HG02642 (cell line): ENCODE results near the gene MYLK2.
"Not testable (repeated sequence)": the region's sequence is repeated elsewhere in the genome, so short reads cannot be mapped to it uniquely, and the experiment has no call there.

Source experiments
- ATAC-seq: cut with Tn5 transposase; IDR thresholded peaks from one replicate; pipeline ENCODE4 v1.9.1; 2021; ENCODE audit warnings: mild to moderate bottlenecking; ENCODE audit not compliant: unreplicated experiment, poor library complexity

Gene MYLK2

DNA sequence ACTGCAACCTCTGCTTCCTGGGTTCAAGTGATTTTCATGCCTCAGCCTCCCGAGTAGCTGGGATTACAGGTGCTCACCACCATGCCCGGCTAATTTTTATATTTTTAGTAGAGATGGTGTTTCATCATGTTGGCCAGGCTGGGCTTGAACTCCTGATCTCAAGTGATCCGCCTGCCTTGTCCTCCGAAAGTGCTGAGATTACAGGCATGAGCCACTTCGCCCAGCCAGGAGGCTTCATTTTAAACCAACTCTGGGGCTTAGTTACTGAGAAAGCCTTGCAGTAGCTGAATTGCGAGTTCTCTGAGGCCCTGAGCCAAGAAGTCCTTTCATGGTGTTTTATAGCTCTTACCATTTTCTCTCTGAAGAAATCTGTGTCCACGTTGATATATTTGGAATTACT, 5.0 kb upstream of the MYLK2 start:
- not testable (repeated sequence) for ATAC-seq

DNA sequence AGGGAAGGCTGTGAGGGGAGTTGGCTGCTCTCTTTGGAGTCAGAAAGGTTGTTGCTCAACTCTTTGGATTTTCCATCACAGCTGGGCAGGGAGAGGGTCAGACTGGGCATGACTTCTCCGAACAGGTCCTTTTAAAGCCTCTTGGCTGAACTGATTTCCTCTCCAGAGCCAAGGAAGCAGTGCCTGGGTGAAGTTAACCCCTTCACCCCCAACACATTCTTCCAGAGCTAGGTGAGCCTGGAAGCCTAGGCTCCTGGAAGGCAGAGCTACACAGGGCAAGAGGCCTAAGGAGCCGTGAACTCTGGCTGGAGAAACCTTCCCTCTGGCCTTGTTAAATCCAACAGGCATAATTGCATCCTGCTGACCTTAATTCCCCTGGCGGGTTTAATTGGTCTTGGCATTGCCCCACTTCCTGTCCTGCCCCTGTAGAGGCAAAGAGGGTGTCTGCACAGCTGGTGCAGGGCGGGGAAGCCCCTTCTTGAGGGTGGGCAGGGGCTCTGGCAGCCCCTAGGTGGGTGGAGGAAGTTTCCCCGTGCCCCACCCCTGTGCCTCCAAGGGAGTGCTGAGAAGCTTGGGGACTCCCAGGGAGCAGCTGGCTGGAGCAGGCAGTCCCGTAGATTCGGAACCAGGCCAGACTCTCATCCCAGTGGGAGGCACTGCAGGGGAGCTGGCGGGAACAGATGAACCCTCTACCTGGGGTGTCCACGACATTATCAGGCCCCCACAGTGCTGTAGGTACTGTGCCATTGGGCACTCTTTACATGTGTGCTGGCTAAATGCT, 3.6 kb upstream of the MYLK2 start:
- no peak for ATAC-seq

DNA sequence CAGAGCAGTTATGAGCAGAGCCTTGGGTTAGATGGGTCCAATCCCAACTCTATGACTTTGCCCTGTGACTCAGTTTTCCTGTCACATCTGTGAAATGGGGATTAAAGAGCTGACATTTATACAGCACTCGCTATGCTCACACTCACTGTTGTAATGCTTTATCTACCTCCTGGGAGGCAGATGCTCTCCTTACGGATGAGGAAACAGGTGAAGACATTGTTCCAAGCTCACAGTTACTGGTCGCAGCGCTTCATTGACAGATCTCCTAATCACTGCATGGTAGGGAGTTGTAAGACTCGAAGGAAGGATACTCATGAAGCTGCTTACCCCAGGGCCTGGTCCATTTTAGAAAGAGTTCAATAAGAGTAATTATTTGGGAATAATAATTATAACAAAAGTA, 2.9 kb upstream of the MYLK2 start:
- ATAC-seq, result no peak

DNA sequence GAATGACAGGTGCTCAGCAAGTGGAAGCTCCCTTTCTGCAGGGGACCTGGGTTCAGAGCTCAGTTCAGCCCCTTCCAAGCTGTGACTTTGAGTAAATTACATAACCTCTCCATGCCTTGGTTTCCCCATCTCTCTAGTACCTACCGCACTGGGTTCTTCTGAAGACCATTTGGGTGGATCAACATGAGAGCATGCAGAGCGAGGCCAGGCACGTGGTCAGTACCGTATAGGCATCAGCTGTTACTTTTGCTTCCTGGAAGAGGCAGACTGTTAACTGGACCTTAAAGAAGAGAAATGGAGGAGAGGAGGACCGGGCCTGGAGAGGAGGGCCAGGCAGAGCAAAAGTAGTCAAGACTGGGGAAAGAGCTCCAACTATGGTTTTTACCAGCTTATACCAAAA, 1.7 kb upstream of the MYLK2 start:
- no peak for ATAC-seq

DNA sequence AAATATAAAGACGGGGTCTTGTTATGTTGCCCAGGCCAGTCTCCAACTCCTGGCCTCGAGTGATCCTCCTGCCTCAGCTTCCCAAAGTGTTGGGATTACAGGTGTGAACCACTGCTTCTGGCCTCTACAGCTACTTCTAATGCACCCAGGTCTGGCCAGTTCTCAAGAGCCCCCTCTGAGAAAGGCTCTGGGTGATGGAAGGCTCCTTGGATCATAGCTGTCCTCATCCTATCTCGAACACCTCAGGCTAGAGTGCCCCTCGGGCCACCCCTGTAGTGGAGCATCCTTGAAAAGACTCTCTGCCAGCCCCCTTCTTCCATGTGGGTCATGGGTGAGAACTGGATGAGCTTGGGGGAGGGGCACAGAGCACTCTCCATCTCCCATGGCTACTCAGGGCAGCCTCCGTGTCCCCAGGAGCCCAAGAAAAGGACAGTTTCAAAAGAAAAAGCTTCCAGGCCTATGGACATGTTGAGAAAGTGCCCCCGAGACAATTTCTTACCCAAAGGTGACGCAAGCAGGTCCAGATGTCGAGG, 714 bp upstream of the MYLK2 start:
- no peak for ATAC-seq

DNA sequence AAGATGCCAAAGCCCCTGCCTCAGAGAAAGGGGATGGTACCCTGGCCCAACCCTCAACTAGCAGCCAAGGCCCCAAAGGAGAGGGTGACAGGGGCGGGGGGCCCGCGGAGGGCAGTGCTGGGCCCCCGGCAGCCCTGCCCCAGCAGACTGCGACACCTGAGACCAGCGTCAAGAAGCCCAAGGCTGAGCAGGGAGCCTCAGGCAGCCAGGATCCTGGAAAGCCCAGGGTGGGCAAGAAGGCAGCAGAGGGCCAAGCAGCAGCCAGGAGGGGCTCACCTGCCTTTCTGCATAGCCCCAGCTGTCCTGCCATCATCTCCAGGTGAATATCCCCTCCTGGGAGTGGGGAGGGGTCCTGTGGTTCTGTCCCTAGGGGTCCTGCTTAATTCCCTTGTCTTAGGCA, 1.1 kb downstream of the MYLK2 start:
- ATAC-seq, result no peak

DNA sequence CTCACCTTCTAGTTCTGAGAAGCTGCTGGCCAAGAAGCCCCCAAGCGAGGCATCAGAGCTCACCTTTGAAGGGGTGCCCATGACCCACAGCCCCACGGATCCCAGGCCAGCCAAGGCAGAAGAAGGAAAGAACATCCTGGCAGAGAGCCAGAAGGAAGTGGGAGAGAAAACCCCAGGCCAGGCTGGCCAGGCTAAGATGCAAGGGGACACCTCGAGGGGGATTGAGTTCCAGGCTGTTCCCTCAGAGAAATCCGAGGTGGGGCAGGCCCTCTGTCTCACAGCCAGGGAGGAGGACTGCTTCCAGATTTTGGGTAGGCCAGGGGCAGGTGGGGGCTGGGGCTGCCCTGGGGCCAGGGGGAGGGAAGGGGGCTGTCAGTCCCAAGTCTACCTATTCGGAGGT, 2.3 kb downstream of the MYLK2 start:
- no peak for ATAC-seq

DNA sequence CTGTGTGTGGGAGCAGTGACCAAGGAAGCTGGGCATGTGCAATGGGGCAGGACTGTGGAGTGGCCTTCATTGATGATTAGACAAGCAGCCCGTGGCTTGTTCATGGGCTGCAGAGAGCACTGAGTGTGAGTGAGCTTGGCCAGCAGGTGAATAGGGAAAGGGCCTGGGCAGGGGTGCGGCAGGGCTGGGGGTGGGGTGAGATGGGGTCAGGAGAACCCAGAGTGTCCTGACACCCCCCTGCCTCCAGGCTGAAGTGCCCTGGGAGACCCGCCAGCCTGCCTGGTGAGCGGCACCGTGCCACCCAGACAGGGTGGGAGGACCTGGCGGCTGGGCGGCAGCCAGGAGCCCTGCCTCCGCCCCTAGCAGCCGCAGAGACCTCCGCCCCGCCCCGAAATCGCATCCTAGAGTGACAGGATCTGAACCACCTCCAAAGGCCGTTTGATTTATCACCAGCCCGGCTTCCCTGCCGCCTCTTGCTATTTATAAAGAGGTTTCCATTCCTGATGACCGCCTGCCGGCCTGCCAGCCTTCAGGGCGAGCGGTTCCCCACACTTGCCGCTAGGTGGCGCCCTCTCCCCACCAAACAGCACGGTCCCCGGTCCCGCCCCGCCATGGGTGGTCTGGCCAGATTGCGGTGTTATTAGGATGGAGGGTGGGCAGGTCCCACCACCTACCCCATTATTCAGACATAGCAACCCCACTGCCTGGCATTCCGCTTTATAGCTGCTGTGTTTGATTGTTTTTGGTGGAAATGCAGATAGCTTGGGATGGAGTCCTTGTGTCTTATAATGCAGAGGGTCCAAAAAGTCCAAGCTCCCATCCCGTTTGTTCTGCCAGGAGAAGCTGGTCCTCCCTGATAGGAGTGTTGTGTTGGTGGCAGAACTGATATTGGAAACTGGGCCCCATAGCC, 3.5 kb downstream of the MYLK2 start:
- ATAC-seq, result peak; percentile 81

DNA sequence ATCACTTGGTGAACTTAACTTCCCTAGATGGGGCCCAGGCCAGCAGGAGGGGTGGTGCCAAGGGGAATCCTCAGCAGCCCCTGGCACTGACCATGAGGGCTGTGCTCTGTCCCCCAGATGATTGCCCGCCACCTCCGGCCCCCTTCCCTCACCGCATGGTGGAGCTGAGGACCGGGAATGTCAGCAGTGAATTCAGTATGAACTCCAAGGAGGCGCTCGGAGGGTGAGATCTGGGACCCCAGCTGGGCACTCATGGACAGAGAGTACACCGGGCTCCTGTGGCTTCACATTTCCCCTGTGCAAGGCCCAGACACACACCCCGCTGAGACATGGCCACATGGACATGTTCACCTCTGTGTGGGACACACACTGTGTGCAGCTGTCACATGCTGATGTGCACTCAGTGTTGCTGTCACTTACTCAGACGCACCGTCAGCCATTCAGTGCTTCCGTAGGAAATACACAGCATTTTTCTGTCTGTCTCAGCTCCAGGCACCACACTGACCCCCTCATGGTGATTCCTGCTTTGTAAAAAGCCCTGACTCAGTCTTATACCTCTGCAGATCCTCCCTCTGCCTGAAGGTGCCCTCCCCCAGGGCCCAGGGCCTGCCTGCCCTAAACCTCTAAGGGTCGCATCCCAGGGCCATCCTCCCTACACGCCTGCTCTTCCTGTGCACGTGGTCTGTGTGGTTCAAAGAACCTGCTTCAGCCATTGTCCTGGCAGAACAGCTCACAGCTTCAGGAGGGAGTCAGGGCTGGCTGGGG, 4.4 kb downstream of the MYLK2 start:
- ATAC-seq, result no peak

DNA sequence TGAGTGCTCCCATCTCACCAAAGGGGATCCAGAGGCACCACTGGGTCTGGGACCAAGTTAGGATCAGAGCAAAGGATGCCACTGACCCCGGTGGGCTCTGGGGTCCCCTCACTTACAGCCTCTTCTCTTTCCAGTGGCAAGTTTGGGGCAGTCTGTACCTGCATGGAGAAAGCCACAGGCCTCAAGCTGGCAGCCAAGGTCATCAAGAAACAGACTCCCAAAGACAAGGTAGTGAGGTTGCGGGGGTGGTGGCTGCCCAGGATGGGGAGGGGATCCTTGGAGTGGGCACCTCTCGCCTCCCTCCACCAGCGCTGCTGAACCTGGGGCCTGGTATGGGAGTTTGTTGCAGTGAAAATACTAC, 4.9 kb downstream of the MYLK2 start:
- ATAC-seq, result no peak

DNA sequence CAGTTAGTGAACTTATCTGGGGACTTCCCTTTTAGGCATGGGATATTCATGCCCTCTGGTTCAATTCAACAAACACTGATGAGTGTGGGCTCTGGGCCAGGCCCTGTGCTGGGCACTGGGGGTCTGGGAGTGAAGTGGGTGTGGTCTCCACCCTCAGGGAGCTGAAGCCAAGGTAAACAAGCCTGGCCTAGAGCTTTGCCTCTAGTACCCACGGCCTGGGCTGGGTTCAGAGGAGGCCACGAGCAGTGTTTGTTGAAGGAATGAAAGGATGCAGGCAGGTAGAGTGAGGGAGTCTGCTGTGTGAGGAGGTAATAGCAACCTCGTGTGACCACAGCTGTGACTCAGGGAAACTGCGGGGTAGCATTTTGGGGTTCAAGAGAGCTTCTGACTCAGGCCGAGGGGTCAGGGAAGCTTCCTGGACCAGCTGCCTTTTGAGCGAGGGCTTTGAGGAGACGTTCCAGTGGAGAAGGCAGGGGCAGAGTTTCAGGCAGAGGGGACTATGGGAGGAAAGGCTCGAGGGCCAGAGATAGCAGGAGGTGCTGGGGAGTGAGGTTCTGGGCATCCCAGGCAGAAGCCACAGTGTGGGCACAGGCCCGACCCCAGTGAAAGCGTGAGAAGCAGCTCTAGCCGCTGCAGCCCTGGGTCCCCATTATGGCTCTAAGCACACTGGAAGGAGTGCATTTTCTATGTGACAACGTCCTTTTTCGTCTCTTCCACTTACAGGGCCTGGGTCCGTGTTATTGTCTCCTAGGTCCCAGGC, 5.6 kb downstream of the MYLK2 start:
- ATAC-seq, result no peak

DNA sequence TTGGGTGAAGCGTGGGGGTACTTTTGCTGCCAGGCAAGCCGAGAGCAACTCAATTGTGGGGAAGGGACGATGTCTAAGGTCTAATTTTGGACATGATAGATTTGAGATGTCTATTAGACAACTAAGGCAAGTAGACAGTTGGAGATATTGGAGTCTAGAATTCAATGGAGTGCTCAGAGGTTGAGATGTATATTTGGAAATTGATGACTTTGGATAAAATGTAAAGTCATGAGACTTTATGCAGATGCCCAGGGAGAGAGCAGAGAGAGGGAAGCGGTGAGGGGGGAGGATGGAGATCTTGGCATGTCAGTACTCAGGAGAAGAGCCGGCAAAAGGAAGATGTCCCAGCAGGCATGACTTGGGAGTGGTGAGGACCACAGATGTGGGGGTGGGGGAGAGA, 6.9 kb downstream of the MYLK2 start:
- no peak for ATAC-seq

DNA sequence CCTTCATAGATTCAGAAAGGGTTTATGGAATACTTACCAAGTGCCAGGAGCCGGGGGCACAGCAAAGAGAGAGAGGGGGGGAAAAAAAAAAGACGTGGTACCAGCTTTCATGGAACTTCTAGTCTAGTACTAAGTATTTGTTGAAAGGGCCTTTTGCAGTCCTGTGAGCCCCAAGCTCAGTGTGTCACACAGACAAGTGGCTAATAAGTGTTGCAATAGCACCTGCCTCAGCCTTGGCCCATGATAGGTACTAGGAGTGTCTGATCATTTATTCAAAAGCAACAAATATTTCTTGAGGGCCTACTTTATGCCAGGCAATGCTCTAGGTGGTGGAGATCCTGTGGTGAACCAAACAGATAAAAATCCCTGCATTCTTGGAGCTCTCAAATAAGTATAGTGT, 7.9 kb downstream of the MYLK2 start:
- ATAC-seq, result no peak

DNA sequence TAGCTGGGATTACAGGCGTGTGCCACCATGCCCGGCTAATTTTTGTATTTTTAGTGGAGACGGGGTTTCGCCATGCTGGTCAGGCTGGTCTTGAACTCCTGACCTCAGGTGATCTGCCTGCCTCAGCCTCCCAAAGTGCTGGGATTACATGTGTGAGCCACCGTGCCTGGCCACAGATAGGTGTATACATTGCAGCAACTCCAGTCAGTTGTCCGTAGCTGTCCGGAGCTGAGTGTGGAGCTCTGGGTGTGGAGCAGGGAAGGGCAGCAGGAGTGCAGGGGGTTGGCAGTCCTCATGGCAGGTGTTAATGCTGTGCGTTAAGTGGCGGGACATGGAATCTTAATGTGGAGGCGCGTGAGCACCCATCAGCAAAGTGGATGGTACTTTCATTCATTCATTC, 8.9 kb downstream of the MYLK2 start:
- not testable (repeated sequence) for ATAC-seq

DNA sequence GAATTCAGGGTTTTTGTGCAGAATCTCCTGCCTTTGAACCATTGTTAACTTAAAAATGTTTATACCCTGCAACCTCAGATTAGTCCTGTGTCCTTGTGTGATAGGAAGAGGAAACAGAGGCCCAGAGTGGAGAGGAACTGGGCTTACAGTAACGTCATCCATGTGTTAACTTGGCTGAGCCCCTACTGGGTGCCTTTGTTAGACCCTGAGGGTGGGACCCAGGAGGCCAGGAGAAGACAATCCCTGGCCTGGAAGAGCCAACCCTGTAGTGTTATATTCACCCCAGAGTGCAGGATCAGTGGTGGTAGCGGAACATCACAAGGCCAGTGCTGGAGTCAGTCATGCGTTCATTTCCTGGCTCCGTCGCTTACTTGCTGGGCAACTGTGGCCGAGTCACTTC, 10.6 kb downstream of the MYLK2 start:
- no peak for ATAC-seq

DNA sequence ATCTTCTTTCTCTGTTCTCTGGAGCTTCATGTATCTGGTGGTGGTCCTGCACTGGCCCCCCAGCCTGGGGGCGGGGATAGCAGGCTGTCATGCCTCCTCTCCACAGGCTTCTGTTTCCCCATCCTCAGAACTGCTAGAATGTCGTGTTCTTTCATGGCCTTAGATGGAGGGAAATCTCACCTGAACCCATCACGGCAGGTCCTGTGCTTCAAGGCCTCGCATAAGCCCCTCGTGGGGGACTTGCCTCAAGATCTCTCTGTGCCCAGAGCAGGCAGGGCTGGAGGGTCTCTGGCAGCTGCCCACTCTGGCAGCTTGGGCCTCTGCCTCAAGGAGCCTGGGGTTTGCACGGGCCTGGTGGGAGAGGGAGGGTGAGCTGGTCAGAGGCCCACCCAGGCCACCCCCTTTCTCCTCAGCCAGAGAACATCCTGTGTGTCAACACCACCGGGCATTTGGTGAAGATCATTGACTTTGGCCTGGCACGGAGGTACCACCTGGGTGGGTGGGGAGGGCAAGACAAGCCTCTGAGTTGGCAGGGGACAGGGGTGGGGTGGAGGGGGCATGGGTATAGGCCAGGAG, 11.3 kb downstream of the MYLK2 start:
- no peak for ATAC-seq

DNA sequence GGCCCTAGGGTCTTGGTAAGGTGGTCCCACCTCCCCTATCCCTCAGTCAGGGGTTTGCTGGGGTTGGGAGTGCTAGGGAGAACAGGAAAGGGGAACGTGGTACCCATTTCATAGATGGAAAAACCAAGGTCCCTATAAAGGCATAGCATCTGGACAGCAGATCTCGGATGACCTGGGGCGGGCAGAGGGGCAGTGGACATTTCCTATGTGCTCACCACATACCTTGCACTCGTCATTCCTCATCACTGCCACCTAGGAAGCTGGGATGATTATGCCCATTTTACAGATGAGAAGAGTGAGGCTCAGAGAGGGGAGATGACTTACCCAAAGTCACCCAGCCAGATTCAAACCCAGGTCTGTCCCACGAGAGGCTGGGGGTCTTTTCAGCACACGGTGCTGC, 12.1 kb downstream of the MYLK2 start:
- no peak for ATAC-seq

DNA sequence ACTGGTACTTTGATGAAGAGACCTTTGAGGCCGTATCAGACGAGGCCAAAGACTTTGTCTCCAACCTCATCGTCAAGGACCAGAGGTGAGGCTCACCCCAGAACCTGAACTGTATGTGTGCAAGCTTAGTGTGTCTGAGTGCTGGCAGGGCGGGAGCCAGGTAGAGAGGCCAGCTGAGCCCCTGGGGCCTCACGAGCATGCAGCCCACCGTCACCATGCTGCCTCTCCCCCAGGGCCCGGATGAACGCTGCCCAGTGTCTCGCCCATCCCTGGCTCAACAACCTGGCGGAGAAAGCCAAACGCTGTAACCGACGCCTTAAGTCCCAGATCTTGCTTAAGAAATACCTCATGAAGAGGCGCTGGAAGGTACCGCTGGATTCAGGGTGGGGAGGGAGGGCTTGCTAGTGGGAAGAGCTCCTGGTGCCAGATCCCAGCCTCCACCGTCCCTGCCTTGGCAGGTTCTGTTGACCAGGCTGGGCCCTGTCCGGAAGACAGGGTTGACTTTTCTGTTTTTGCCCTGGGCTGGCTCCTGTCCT, 12.7 kb downstream of the MYLK2 start:
- no peak for ATAC-seq

DNA sequence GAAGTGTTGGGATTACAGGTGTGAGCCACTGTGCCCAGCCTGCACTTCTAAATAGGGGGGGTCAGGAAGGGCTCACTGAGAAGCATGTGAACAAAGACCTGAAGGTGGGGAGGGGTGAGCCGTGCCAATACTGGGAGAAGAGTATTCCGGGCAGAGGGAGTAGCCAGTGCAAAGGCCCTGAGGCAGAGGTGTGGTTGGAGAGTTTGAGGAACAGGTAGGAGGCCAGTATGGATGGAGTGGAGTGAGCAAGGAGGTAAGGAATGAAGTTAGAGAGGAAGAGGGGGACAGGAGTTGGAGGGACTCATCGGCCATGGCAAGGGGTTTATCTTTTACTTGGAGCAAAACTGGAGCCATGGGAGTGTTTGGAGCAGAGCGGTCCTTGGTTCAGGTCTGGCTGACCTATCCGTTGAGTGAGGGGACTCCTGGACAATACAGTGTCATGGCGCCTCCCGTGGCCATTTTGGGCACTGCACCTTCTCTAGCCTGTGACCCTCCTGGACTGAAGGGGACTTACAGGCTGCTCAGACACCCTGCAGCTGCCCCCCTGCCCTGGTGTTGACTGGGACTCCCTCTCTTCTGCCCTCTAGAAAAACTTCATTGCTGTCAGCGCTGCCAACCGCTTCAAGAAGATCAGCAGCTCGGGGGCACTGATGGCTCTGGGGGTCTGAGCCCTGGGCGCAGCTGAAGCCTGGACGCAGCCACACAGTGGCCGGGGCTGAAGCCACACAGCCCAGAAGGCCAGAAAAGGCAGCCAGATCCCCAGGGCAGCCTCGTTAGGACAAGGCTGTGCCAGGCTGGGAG, 14.2 kb downstream of the MYLK2 start:
- ATAC-seq, result no peak
